HepG2 (cell line): ENCODE data around the gene SP6. TPM values are rescaled to one million over a fixed set of nuclear protein-coding genes. Genes with fewer than 3 reads are reported as not detected.

Experiments used
- ATF6 ChIP-seq: sonication (generic); formaldehyde crosslinking; conservative IDR thresholded peaks from 2 replicates; pipeline ENCODE4 v1.4.0; 2020; ENCODE audit warnings: missing genetic modification reagents
- CENPX ChIP-seq: sonication (generic); formaldehyde crosslinking; IDR thresholded peaks from 2 replicates; pipeline ENCODE4 v1.9.0; 2021; ENCODE audit warnings: mild to moderate bottlenecking, missing genetic modification reagents, moderate library complexity
- EP300 ChIP-seq, 3 experiments: sonication (generic) in 1 of 3; formaldehyde crosslinking in 1 of 3; IDR thresholded peaks; 2 replicates each; pipeline versions ENCODE4 v1.5.1 to v1.6.1; 2011 to 2020; ENCODE audit warnings: low read depth in 2 of 3, low read length in 2 of 3, borderline replicate concordance in 1 of 3, improper control_type of control experiment in 1 of 3, mild to moderate bottlenecking in 1 of 3, missing genetic modification reagents in 1 of 3, moderate library complexity in 1 of 3
- FOXA3 ChIP-seq: IDR thresholded peaks from 2 replicates; pipeline ENCODE4 v1.6.1; 2016; ENCODE audit warnings: missing genetic modification reagents, missing compliant biosample characterization
- HMGXB3 ChIP-seq: sonication (generic); formaldehyde crosslinking; IDR thresholded peaks from 2 replicates; pipeline ENCODE4 v1.4.0; 2020; ENCODE audit warnings: missing genetic modification reagents, borderline replicate concordance
- KLF11 ChIP-seq: IDR thresholded peaks from 2 replicates; pipeline ENCODE4 v1.6.1; 2016; ENCODE audit warnings: missing compliant biosample characterization
- MLLT10 ChIP-seq: sonication (generic); formaldehyde crosslinking; IDR thresholded peaks from 2 replicates; pipeline ENCODE4 v1.4.0; 2020; ENCODE audit warnings: missing genetic modification reagents
- MXD1 ChIP-seq: sonication (generic); formaldehyde crosslinking; IDR thresholded peaks from 2 replicates; pipeline ENCODE4 v1.4.0; 2020; ENCODE audit warnings: mild to moderate bottlenecking, missing genetic modification reagents
- MYNN ChIP-seq: sonication (generic); formaldehyde crosslinking; IDR thresholded peaks from 2 replicates; pipeline ENCODE4 v1.4.0; 2020; ENCODE audit warnings: mild to moderate bottlenecking, low read depth, missing genetic modification reagents
- REXO4 ChIP-seq: sonication (generic); formaldehyde crosslinking; IDR thresholded peaks from 2 replicates; pipeline ENCODE4 v1.8.0; 2022; ENCODE audit warnings: missing genetic modification reagents, mild to moderate bottlenecking, borderline replicate concordance
- RFX5 ChIP-seq: IDR thresholded peaks from 2 replicates; pipeline ENCODE4 v1.6.1; 2011; ENCODE audit warnings: low read depth, low read length, improper control_type of control experiment
- RNF219 ChIP-seq: sonication (generic); formaldehyde crosslinking; IDR thresholded peaks from 2 replicates; pipeline ENCODE4 v1.5.0; 2020; ENCODE audit warnings: mild to moderate bottlenecking, missing genetic modification reagents
- SUZ12 ChIP-seq: fragments of 150-350 bp; IDR thresholded peaks from 2 replicates; pipeline ENCODE4 v1.6.1; 2014; ENCODE audit warnings: low read depth, low read length
- TEAD2 ChIP-seq: sonication (generic); formaldehyde crosslinking; IDR thresholded peaks from 2 replicates; pipeline ENCODE4 v1.9.0; 2021; ENCODE audit warnings: missing genetic modification reagents
- TP53 ChIP-seq: sonication (generic); formaldehyde crosslinking; conservative IDR thresholded peaks from 2 replicates; pipeline ENCODE4 v1.4.0; 2020; ENCODE audit warnings: missing genetic modification reagents
- TSC22D2 ChIP-seq: sonication (generic); formaldehyde crosslinking; IDR thresholded peaks from 2 replicates; pipeline ENCODE4 v1.5.1; 2020; ENCODE audit warnings: missing genetic modification reagents, mild to moderate bottlenecking, borderline replicate concordance
- ZNF3 ChIP-seq: IDR thresholded peaks from 2 replicates; pipeline ENCODE4 v1.7.0; 2017; ENCODE audit warnings: inconsistent platforms
- ZNF367 ChIP-seq: sonication (generic); formaldehyde crosslinking; IDR thresholded peaks from 2 replicates; pipeline ENCODE4 v1.4.0; 2020; ENCODE audit warnings: missing genetic modification reagents, borderline replicate concordance
- ZNF577 ChIP-seq: sonication (generic); formaldehyde crosslinking; IDR thresholded peaks from 2 replicates; pipeline ENCODE4 v1.4.0; 2020; ENCODE audit warnings: mild to moderate bottlenecking, low read depth, missing genetic modification reagents, borderline replicate concordance
- polyA plus RNA-seq, 8 experiments: library from polyadenylated mRNA; depleted of rRNA in 3 of 8; stranded (reverse) in 7 of 8; unstranded in 1 of 8; fragments of >200 nt; fragmentation: Illumina TruSeq in 4 of 8; extraction: Trizol in 4 of 8; gene quantifications; 2 replicates each; pipeline versions ENCODE4 v1.2.1 to v1.2.3, GENCODE V29; 2011 to 2016; ENCODE audit warnings: low read depth in 4 of 8, missing spikeins in 1 of 8, mixed read lengths in 1 of 8; ENCODE audit not compliant: insufficient read depth in 1 of 8
- total RNA-seq, 5 experiments: library from RNA; depleted of rRNA; stranded (reverse); fragments of >200 nt; fragmentation: Illumina TruSeq; extraction: Trizol; gene quantifications; 2 replicates each; pipeline ENCODE4 v1.2.3, GENCODE V29; 2016; ENCODE audit warnings: low read depth in 1 of 5
- TF ChIP-seq, protein P1 (sequence below): sonication (generic); formaldehyde crosslinking; conservative IDR thresholded peaks from 2 replicates; pipeline ENCODE4 v1.4.0; 2020; ENCODE audit warnings: missing genetic modification reagents

SP6 gene
- total and polyA plus RNA-seq, 2 of the 13 experiments (the other 11 are each of a cell fraction or from before 2014, with no cell fraction given), result 0.07 TPM

DNA sequence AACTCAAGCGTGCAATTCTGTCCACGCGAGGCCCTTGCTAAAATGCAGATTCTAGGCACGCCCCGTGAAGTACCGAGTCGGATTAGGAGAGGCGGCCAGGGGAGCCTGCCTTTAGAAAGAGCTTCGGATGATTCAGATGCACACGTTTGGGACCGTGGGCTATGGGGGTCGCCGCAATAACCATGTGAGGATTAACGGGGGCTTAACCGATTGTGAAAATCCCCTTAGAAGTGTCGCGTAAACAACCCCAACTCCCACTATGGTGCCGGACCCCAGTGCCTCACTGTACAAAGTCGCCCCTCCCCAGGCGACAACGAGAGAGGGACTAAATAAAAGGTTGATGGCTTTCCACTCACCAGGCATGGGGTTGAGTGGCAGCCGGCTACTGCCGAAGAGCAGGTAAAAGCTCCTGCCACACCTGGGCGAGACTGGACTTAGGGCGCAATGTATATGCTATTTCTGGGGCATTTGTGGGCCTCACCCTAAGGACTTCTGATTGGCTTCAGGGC lies 44.4 kb upstream of the SP6 start (continued):
- TF ChIP-seq, protein P1, sequence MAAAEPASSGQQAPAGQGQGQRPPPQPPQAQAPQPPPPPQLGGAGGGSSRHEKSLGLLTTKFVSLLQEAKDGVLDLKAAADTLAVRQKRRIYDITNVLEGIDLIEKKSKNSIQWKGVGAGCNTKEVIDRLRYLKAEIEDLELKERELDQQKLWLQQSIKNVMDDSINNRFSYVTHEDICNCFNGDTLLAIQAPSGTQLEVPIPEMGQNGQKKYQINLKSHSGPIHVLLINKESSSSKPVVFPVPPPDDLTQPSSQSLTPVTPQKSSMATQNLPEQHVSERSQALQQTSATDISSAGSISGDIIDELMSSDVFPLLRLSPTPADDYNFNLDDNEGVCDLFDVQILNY (CRISPR knock-in tag), result no peak
- TF ChIP-seq HMGXB3 (CRISPR knock-in tag), result no peak
- TF ChIP-seq ATF6 (CRISPR knock-in tag), result no peak; the same call in 1 of the 2 replicates
- no peak for TF ChIP-seq ZNF577 (CRISPR knock-in tag)
- TF ChIP-seq RFX5, result no peak
- TF ChIP-seq TP53 (CRISPR knock-in tag), result 0 out of 2 replicates have a peak, but pooled peaks have one; percentile 42
- TF ChIP-seq CENPX, result no peak
- no peak; the same call in 1 of the 2 replicates for TF ChIP-seq MXD1 (CRISPR knock-in tag)
- TF ChIP-seq REXO4, result no peak
- peak; percentile 38; the same call in 1 of the 2 replicates for TF ChIP-seq ZNF3 (CRISPR knock-in tag)
- TF ChIP-seq MLLT10 (CRISPR knock-in tag), result no peak
- TF ChIP-seq TSC22D2 (CRISPR knock-in tag), result peak; percentile 82; the same call in 1 of the 2 replicates
- TF ChIP-seq RNF219 (CRISPR knock-in tag), result no peak
- TF ChIP-seq SUZ12, result no peak
- TF ChIP-seq ZNF367 (CRISPR knock-in tag), result no peak
- no peak for TF ChIP-seq TEAD2 (CRISPR knock-in tag)
- TF ChIP-seq MYNN (CRISPR knock-in tag), result no peak
- TF ChIP-seq EP300 (IDR thresholded peaks at IDR 0.05; ENCODE audit: low read depth in 2 of 2, low read length in 2 of 2), result no peak; a peak in 1 of 4 replicates
- TF ChIP-seq EP300 (CRISPR knock-in tag; IDR thresholded peaks at IDR 0.05; ENCODE audit: borderline replicate concordance), result 0 out of 2 replicates have a peak, but pooled peaks have one; percentile 21
- no peak; the same call in none of the 2 replicates for TF ChIP-seq FOXA3 (CRISPR knock-in tag)
- peak; percentile 67 for TF ChIP-seq KLF11 (CRISPR knock-in tag)
